Uterus (tissue), 2 donors: Measurements from ENCODE around the gene CRCP.
"Not testable (repeated sequence)": the region's sequence is repeated elsewhere in the genome, so short reads cannot be mapped to it uniquely, and the experiment has no call there.

ENCODE experiments used
- POLR2A ChIP-seq, 2 donors: fragments of 450-650 bp; IDR thresholded peaks; one replicate each; pipeline ENCODE4 v1.6.1; 2016; ENCODE audit warnings: antibody characterized with exemption in 2 of 2, mild to moderate bottlenecking in 1 of 2, moderate library complexity in 1 of 2
- TF ChIP-seq, protein P1 (sequence below), 4 experiments: fragments of 200-600 bp in 2 of 4; fragments of 450-650 bp in 2 of 4; sonication (generic) in 2 of 4; IDR thresholded peaks; one replicate each; pipeline ENCODE4 v1.5.1; 2016 to 2019; ENCODE audit warnings: antibody characterized with exemption in 4 of 4, mild to moderate bottlenecking in 2 of 4, moderate library complexity in 1 of 4

DNA sequence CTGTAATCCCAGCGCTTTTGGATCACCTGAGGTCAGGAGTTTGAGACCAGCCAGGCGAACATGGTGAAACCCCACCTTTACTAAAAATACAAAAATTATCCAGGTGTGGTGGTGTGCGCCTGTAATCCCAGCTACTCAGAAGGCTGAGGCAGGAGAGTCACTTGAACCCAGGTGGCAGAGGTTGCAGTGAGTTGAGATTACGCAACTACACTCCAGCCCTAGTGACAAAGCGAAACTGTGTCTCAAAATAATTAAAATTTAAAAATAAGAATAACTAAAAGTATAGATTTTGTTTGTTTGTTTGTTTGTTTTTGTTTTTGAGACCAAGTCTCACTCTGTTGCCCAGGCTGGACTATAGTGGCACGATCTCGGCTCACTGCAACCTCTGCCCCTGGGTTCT is 41.4 kb downstream of the CRCP start:
- TF ChIP-seq, protein P1, sequence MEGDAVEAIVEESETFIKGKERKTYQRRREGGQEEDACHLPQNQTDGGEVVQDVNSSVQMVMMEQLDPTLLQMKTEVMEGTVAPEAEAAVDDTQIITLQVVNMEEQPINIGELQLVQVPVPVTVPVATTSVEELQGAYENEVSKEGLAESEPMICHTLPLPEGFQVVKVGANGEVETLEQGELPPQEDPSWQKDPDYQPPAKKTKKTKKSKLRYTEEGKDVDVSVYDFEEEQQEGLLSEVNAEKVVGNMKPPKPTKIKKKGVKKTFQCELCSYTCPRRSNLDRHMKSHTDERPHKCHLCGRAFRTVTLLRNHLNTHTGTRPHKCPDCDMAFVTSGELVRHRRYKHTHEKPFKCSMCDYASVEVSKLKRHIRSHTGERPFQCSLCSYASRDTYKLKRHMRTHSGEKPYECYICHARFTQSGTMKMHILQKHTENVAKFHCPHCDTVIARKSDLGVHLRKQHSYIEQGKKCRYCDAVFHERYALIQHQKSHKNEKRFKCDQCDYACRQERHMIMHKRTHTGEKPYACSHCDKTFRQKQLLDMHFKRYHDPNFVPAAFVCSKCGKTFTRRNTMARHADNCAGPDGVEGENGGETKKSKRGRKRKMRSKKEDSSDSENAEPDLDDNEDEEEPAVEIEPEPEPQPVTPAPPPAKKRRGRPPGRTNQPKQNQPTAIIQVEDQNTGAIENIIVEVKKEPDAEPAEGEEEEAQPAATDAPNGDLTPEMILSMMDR (IDR thresholded peaks at IDR 0.05) = not testable (repeated sequence)
- TF ChIP-seq POLR2A (IDR thresholded peaks at IDR 0.05) = not testable (repeated sequence)
